DND-41 (cell line): ENCODE data around the gene HSD17B2.

ENCODE experiments used
- CTCF ChIP-seq: IDR thresholded peaks from 2 replicates; pipeline ENCODE4 v1.5.1; 2012; ENCODE audit warnings: borderline replicate concordance, low read length, moderate library complexity, mild to moderate bottlenecking; ENCODE audit not compliant: poor library complexity, severe bottlenecking; ENCODE audit errors: extremely low read depth
- EZH2 ChIP-seq: IDR thresholded peaks from 3 replicates; pipeline ENCODE4 v1.6.1; 2012; ENCODE audit warnings: borderline replicate concordance, low read depth, mild to moderate bottlenecking, moderate library complexity, low read length, inconsistent platforms; ENCODE audit not compliant: severe bottlenecking

GRCh38 chr16:82008957-82009592 is 26.0 kb upstream of the HSD17B2 start:
- no peak for TF ChIP-seq CTCF
- TF ChIP-seq EZH2, result no peak
